SK-MEL-5 (cell line): ENCODE measurements around the gene CRYBG3. TPM values are rescaled to one million over a fixed set of nuclear protein-coding genes. Genes with fewer than 3 reads are reported as not detected.

ENCODE experiments used
- DNase-seq: peaks from one replicate; pipeline ENCODE4 v3.0.0-alpha.2; 2016; ENCODE audit warnings: low read depth, low spot score
- in situ Hi-C: cut with HindIII; loops from 2 replicates; pipeline ENCODE4 v1.10.0; 2016; ENCODE audit warnings: low sequenced_read_pairs, high pct_unique_total_duplicates, low pct_unique_long_range_greater_than_20kb
- polyA plus RNA-seq, 2 experiments: library from polyadenylated mRNA; depleted of rRNA; stranded (reverse); fragments of >200 nt; gene quantifications; 2 replicates each; pipeline ENCODE4 v1.2.3, GENCODE V29; 2015
- total RNA-seq: library from RNA; depleted of rRNA; stranded (reverse); fragments of >200 nt; shearing (Covaris generic); gene quantifications from 2 replicates; pipeline ENCODE4 v1.2.3, GENCODE V29; 2014; rRNA removed

CRYBG3 gene
- total RNA-seq, result 14.2 and 16.2 TPM in 2 replicates
- polyA plus RNA-seq (2015; cell fraction: cytosol; rRNA removed), result 6.9 and 12.3 TPM in 2 replicates
- polyA plus RNA-seq (2015; cell fraction: nucleus; rRNA removed), result 24.0 and 26.2 TPM in 2 replicates

DNA sequence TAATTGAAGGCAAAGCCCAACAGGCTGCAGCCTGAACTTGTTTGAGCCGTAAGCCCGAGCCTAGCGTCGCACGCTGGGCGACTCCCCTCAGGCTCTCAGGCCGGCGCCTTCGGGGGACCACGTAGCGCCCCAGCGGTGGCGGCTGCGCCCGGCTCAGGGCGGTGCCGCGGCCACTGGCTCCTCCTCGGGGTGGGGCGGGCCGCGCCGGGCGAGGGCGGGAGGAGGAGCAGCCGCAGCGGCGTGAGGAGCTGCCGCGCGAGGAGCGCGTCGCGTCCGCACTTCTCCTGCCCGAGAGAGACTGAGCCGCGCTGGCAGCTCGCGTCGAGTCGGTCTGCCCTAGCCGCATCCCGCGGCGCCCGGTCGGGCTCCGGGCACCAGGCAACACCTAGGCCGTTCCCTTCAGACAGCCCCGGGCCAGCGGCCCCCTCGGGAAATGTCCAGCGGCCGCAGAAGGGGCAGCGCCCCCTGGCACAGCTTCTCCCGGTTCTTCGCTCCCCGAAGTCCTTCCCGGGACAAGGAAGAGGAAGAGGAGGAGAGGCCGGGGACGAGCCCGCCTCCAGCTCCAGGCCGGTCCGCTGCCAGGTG is at the start of gene CRYBG3:
TSS of gene CRYBG3 (plus strand) at position 238 of the 585 bp plus-strand sequence. CDS start at position 434, 196 bp downstream.
- in situ Hi-C loops, result loop anchor here (10.0 kb wide), 1 partner anchor 53 kb away; no protein-coding TSS in a partner anchor
- peak; percentile 80 for DNase-seq

DNA sequence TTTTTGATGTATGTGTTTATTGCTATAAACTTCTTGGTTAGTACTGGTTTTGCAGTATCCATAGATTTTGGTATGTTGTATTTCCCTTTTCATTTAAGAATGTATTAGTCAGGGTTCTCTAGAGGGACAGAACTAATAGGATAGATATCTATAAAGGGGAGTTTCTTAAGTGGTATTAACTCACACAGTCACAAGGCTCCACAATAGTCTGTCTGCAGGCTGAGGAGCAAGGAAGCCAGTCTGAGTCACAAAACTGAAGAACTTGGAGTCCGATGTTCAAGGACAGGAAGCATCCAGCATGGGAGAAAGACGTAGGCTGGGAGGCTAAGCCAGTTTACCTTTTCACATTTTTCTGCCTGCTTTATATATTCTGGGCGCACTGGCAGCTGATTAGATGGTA is 48.9 kb upstream of the CRYBG3 start:
- DNase-seq, result no peak
- in situ Hi-C loops, result no loop called here

DNA sequence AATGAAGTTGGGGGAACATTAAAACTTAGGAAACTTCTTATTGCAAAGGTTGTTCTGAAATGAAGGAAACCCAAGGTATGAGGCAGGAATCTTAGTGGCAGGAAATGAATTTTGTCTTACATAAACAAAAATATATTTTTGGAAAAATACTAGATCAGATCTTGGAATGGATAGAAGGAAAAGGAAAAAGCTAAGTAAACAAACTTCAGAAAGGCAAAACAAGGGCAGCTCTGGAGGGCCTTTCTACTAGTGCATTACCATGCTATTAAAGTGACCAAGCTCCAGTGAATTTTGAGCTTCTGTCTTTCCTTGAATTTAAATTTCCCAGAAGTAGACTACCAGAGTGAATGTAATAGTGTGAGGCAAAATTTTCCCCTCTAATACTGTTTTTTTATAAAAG is 43.7 kb upstream of the CRYBG3 start:
- in situ Hi-C loops, result loop anchor here (25.0 kb wide), 1 partner anchor 234 kb away; no protein-coding TSS in a partner anchor
- DNase-seq, result no peak

DNA sequence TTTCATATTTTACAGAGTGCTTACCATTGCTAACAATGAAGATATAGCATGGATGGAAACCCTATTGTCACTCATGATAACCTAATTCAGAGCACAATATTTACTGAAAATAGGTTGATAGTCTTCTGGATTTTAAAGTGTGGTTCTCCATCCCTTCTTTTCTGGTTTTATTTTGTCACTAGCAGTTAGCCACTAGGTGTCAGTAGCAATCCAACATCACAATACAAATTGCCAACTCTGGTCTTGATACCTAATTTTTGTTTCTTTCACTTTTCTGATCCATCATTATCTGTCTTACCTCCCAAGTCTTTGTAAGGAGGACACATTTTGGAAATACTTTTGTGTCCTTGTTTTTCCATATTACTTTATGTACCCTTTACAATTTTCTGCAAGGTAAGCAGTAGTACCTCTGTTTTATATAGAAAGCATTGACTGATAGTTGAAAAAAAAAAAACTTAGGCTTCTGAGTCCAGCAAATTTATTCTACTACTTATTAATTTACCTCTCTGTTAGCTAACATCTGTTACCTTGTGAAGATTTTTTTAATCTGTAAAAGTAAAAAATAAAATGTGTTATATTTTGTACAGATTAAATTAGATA is 28.3 kb upstream of the CRYBG3 start:
- DNase-seq, result peak; percentile 74
- in situ Hi-C loops, result loop anchor here (25.0 kb wide), 1 partner anchor 219 kb away; no protein-coding TSS in a partner anchor

- in situ Hi-C loops, result loop anchor here (25.0 kb wide), 1 partner anchor 216 kb away; no protein-coding TSS in a partner anchor
- DNase-seq, result no peak
Measured at GRCh38 chr3:97795951-97796350, 25.9 kb upstream of the CRYBG3 start.

DNA sequence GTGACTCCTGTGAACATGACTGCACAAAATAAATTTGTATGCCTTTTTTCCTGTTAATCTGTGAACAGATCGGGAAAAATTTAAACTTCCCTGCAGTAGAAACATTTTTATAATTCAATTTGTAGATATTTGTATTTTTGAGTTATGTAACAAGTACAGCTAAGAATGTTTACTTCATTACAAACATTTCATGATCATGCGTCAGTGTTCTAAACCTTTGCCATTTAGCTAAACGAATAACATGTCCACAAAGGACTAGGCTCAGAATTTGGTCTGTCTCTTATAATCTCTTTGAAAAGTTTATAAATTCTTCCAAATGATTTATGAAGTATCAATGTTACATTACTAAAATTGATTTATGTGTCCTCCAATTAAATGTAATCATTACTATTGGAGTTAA is 17.3 kb upstream of the CRYBG3 start:
- in situ Hi-C loops, result no loop called here
- no peak for DNase-seq

GRCh38 chr3:97810779-97811390 is 10.9 kb upstream of the CRYBG3 start:
- no peak for DNase-seq
- in situ Hi-C loops, result no loop called here

DNA sequence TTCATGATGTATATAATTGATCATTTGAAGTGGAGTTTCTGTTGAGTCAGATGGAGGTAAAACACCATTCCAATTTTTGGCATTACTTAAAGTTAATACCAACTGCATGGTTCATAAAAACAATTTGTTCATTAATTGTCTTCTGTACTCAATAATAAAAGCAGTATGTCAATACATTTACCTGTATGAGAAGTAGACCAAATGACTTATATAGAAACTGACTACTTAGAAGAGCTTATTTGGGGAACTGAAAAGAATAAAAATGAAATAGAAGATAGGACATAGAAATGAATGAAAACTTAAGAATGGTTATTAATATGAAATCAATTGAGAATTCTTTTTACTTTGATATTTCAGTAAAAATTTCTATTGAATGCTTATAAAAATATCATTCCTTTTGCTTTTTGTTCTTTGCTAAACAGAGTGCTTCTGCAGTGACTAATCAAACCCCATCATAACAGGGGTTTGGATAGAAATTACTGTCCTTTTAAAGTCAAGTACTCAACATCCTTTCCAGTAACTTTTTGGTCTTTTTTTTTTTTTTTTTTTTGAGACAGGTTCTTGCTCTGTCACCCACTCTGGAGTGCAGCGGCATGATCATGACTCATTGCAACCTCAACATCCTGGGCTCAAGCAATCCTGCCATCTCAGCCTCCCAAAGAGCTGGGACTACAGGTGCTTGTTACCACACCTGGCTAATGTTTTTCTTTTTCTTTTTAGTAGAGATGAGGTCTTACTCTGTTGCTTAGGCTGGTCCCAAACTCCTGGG is 6.5 kb upstream of the CRYBG3 start:
- in situ Hi-C loops, result no loop called here
- no peak for DNase-seq

DNA sequence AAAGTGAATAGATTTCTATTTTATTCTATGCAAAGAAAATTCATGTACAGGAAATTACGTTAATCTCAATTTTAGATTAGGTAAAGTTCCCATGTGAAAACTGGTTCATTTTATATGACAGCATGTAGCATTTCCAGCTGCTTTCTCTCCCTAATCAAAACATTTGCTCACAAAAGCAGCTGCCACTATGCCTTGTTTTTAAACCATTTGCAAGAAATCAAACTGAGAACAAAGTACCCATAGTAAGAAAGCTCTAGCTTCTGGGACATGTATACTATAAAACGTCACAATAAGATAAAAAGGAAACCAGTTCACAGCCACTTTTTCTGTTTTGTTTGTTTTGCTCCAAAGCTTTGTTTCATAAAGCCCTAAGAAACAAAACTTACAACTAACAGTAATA is 5.0 kb upstream of the CRYBG3 start:
- no peak for DNase-seq
- in situ Hi-C loops, result no loop called here

DNA sequence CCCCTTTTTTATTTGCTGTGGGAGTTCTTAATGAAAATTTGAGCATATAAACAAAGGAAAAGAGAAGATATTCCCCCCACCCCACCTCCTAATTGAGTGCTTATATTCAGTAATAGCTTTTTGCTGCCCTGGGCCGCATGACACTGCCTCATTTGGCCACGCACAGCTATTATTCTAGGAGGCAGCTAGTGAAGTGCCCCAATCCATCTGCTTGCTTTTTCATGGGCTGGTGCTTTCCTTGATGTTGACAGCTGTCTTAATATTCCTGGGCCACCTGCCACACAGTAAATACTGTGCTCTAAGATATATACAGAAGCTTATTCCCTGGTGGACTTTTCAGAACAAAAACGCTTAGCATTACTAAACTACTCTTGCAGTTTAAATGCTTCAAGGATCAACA is 3.8 kb upstream of the CRYBG3 start:
- no peak for DNase-seq
- in situ Hi-C loops, result no loop called here

DNA sequence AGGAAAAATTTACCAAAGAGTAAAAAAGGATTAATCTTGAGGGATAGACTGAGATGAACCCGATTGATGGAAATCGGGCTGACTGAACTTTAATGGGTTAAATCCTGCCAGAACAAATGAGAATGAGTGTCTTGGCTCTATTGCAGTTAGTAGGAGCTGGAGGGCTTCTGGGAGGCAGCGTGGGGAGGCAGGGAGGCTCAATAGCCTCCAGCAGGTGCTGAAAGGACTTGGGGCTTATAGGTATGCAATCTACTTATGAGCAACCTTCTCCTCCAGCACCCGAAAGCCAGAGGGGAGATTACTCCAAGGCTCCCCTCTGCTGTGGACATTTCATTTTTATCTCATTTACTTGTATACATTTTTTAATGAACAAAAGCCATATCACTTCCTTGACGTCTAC is 1.0 kb upstream of the CRYBG3 start:
- in situ Hi-C loops, result loop anchor here (10.0 kb wide), 1 partner anchor 54 kb away; no protein-coding TSS in a partner anchor
- no peak for DNase-seq

DNA sequence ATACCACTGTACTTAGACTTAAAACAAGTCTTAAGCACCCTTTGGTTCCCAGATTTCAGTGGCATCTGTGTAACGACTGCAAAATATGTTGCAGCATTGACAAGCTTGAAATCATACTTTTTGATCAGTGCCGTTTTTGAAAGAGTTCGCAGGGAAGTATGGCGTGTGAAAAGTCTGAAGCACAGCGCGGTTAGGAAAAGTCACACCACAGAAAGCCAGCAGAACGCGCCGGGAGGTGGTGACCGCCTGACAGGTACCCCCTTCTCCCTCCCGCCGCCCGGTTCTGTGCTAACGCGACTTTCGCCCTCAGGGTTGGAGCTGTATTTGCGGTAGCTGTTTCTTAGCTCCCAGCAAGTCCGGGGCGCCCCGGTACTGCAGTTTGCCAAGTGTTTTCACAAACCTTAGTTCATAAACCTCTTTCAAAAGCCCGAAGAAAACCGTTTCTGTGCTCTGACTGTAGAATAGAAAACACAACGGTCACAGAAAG is 481 bp upstream of the CRYBG3 start:
- in situ Hi-C loops, result loop anchor here (10.0 kb wide), 1 partner anchor 53 kb away; no protein-coding TSS in a partner anchor
- DNase-seq, result no peak

DNA sequence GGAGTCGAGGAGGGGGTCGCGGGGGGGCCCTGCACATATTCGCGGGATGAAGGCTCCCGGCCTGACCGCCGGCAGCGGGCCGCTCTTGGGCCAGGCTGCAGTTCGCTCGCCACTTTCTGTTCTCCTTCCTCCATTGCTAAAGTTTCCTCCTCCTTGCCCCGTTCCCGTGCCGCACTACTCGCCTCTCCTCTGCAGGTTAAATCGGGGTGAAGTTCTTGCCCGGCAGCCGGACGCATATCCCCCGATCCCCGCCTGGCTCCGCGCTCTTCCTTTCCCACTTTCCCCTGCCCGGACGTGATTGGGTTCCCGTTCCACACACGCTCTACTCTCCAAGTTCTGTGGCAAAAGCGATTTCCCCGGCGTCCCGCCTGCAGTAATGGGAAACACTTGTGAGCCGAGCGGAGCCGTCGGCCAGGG is 556 bp downstream of the CRYBG3 start:
- in situ Hi-C loops, result loop anchor here (10.0 kb wide), 1 partner anchor 52 kb away; no protein-coding TSS in a partner anchor
- peak; percentile 41 for DNase-seq

- in situ Hi-C loops, result loop anchor here (10.0 kb wide), 1 partner anchor 51 kb away; no protein-coding TSS in a partner anchor
- DNase-seq, result no peak
Measured at GRCh38 chr3:97823046-97824004, 1.5 kb downstream of the CRYBG3 start.

GRCh38 chr3:97825101-97825500 is 3.3 kb downstream of the CRYBG3 start:
- in situ Hi-C loops, result loop anchor here (10.0 kb wide), 1 partner anchor 50 kb away; no protein-coding TSS in a partner anchor
- no peak for DNase-seq

DNA sequence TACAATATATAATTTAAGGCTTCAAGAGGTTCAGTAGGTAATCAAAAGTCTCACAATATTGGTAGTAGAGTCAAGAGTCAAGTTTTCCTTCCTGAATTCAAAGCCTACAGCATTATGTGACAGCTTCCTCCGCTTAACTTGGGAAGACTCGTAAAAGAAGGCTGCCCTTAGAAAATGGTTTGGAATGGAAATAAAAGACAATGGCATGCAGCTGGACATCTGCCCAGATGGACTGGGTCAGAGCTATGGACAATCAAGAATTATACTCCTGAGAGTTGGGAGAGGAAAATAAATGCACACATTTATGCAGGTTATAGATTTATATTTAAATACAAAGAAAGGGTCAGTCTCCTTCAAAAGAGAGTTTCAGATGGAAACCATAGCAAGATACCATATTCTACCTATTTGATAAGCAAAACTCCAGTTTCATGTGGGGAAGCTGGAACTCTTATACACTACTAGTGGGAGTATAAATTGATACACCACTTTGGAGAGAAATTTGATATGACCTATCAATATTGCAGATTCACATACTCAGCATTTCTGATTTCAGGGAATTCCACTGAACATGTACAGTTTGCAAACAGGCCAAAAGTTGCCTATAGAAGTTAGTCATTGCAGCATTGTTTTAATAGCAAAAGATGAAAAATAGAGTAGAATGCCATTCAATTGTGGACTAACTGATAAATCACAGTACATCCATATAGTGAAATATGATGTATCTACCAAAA is 6.1 kb downstream of the CRYBG3 start:
- in situ Hi-C loops, result loop anchor here (10.0 kb wide), 1 partner anchor 47 kb away; no protein-coding TSS in a partner anchor
- peak; percentile 33 for DNase-seq
